Measurements from ENCODE around the gene CGB8. TPM values are rescaled to one million over a fixed set of nuclear protein-coding genes. Genes with fewer than 3 reads are reported as not detected.
A peak's percentile ranks its signal among the peaks of the same experiment; 100 is the strongest.

CGB8 gene
- total RNA-seq, 1 donor from 2014 or later, result 3.3 TPM

GRCh38 chr19:48999481-49000325 lies 49.2 kb downstream of the CGB8 start:
- H3K4me3 ChIP-seq (ENCODE audit: low read depth, low read length), result no peak overlapping the region
- no peaks in the 10 kb centered on the region for H3K27me3 ChIP-seq (ENCODE audit: control insufficient read depth, insufficient read depth, low read length)
- H3K36me3 ChIP-seq (ENCODE audit: control insufficient read depth, insufficient read depth, low read length), result no peaks in the 10 kb centered on the region
- peak; percentile 85 for TF ChIP-seq CTCF (IDR thresholded peaks at IDR 0.05; ENCODE audit: insufficient read depth, low read length, poor library complexity, severe bottlenecking)
- DNase-seq (ENCODE audit: low read depth), result no peak

GRCh38 chr19:48997972-48998371 lies 50.9 kb downstream of the CGB8 start:
- no peaks in the 10 kb centered on the region for H3K36me3 ChIP-seq (ENCODE audit: control insufficient read depth, insufficient read depth, low read length)

More at GRCh38 chr19:48997972-48998371, 50.9 kb downstream of the CGB8 start:
- no peak for DNase-seq (ENCODE audit: low read depth)
- no peaks in the 10 kb centered on the region for H3K27me3 ChIP-seq (ENCODE audit: control insufficient read depth, insufficient read depth, low read length)
- peak; percentile 66 for TF ChIP-seq CTCF (IDR thresholded peaks at IDR 0.05; ENCODE audit: insufficient read depth, low read length, poor library complexity, severe bottlenecking)
- no peak overlapping the region for H3K4me3 ChIP-seq (ENCODE audit: low read depth, low read length)

Other genes starting within 250 kb of the CGB8 start
- 47.7 and 56.8 TPM in 2 replicates for gene BCAT2, start 238.1 kb downstream of the CGB8 start, total RNA-seq
- gene HSD17B14, start 212.6 kb downstream of the CGB8 start, total RNA-seq, result 10.2 and 15.0 TPM in 2 replicates
- 10.0 and 11.1 TPM in 2 replicates for gene PLEKHA4, start 180.5 kb downstream of the CGB8 start, total RNA-seq
- gene PPP1R15A, start 176.7 kb downstream of the CGB8 start, total RNA-seq, result 225 and 233 TPM in 2 replicates
- gene TULP2, start 150.4 kb downstream of the CGB8 start, total RNA-seq, result not detected in 2 replicates
- 248 and 260 TPM in 2 replicates for gene NUCB1, start 148.8 kb downstream of the CGB8 start, total RNA-seq
- gene DHDH, start 115.4 kb downstream of the CGB8 start, total RNA-seq, result 1.0 and 1.5 TPM in 2 replicates
- gene BAX, start 94.2 kb downstream of the CGB8 start, total RNA-seq, result 128 and 140 TPM in 2 replicates
- gene FTL, start 83.8 kb downstream of the CGB8 start, total RNA-seq, result 2,415 and 2,688 TPM in 2 replicates
- gene GYS1, start 55.8 kb downstream of the CGB8 start, total RNA-seq, result 23.1 and 24.8 TPM in 2 replicates
- gene RUVBL2, start 55.2 kb downstream of the CGB8 start, total RNA-seq, result 174 and 177 TPM in 2 replicates
- gene LHB, start 32.0 kb downstream of the CGB8 start, total RNA-seq, result 8.2 and 8.4 TPM in 2 replicates
- gene CGB3, start 24.8 kb downstream of the CGB8 start, total RNA-seq, result not detected in 2 replicates
- 1.9 and 5.1 TPM in 2 replicates for gene CGB2, start 17.2 kb downstream of the CGB8 start, total RNA-seq
- gene CGB1, start 12.2 kb downstream of the CGB8 start, total RNA-seq, result 13.7 and 15.3 TPM in 2 replicates
- 0.89 TPM in 1 of 2 replicates, not detected in the other for gene CGB5, start 5.3 kb downstream of the CGB8 start, total RNA-seq
- 5.5 and 14.4 TPM in 2 replicates for gene CGB7, start 8.6 kb upstream of the CGB8 start, total RNA-seq
- gene NTF4, start 15.7 kb upstream of the CGB8 start, total RNA-seq, result 0.58 TPM in 1 of 2 replicates, not detected in the other
- gene KCNA7, start 23.6 kb upstream of the CGB8 start, total RNA-seq, result not detected in 2 replicates
- gene SNRNP70, start 36.3 kb upstream of the CGB8 start, total RNA-seq, result 108 and 135 TPM in 2 replicates
- 3.4 and 5.8 TPM in 2 replicates for gene LIN7B, start 65.3 kb upstream of the CGB8 start, total RNA-seq
- 4.2 and 4.6 TPM in 2 replicates for gene C19orf73, start 70.0 kb upstream of the CGB8 start, total RNA-seq
- gene PPFIA3, start 70.4 kb upstream of the CGB8 start, total RNA-seq, result 0.88 and 10.9 TPM in 2 replicates
- gene HRC, start 106.3 kb upstream of the CGB8 start, total RNA-seq, result not detected in 2 replicates
- gene TRPM4, start 108.7 kb upstream of the CGB8 start, total RNA-seq, result 13.5 and 16.7 TPM in 2 replicates

Measured in kidney epithelial cell (primary cell).